Inflammatory macrophage treated with lipopolysaccharide for 4 hours (primary cell): ENCODE results near the gene ITIH5.
"Not testable (repeated sequence)": the region's sequence is repeated elsewhere in the genome, so short reads cannot be mapped to it uniquely, and the experiment has no call there.

Experiments used
- DNase-seq: peaks from one replicate; pipeline ENCODE4 v3.0.0-alpha.2; 2020

ITIH5 gene

DNA sequence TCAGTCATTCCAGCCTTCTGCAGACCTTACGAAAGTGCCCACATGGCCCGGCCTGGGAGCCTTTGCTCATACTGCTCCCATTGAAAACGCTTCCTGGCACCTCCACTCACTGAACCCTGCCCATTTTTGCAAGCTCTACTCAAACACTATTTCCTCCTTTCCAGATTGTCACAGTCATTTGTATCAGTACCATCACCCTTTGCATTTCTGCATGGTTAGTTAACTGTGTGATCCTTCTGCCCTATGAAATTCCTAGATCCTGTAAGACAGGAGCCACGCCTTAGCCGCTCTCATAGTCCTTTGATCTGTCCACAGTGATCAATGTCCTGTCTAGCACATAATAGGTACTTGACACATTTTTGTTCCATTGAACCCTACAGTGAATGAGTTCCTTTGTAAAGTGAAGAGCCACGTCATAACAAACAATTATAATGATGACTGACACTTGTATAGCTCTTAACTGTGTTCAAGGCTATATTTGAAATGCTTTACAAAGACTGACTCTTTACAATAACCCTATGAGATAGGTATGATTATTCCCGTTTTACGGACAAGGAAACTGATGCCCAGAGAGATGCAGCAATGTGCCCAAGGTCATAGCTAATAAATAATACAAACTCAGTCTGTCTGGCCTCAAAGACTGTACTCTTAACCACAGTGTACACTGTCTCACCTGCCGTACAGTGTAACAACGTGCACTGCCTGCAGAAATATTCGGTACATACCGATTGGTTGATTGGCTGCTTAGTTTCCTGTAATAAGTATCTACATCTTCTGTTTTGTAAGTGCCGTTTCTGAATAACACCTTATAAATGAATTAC lies 19.8 kb upstream of the ITIH5 start:
- DNase-seq = no peak

DNA sequence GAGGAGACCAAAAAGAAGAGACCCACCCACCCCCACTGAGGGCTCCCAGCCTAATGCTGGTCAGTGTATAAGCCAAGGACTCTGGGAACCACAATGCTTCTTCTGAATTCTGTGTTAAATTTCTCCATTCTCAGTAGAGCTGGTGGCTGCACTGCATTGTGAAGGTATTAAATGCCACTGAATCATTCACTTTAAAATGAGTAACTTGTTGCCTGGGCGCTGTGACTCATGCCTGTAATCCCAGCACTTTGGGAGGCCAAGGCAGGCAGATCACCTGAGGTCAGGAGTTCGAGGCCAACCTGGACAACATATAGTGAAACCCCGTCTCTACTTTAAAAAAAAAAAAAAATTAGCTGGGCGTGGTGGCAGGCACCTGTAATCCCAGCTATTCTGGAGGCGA lies 13.3 kb upstream of the ITIH5 start:
- DNase-seq = not testable (repeated sequence)

DNA sequence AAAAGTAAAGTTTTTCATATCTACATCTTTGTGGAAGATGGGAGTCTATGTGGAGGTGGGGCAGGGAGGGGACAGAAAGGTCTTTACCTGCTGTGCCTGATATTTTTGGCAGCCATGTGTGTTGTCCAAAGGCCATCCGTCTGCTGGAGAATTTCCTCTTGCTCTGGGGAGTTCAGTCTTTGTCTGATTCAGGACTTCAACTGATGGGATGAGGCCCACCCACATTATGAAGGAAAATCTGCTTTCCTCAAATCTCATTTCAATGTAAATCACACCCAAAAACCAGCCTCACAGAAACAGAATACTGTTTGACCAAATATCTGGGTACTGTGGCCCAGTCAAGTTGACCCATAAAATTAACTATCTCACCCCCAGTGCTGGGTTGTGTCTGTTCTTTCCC lies 12.5 kb upstream of the ITIH5 start:
- DNase-seq = no peak

DNA sequence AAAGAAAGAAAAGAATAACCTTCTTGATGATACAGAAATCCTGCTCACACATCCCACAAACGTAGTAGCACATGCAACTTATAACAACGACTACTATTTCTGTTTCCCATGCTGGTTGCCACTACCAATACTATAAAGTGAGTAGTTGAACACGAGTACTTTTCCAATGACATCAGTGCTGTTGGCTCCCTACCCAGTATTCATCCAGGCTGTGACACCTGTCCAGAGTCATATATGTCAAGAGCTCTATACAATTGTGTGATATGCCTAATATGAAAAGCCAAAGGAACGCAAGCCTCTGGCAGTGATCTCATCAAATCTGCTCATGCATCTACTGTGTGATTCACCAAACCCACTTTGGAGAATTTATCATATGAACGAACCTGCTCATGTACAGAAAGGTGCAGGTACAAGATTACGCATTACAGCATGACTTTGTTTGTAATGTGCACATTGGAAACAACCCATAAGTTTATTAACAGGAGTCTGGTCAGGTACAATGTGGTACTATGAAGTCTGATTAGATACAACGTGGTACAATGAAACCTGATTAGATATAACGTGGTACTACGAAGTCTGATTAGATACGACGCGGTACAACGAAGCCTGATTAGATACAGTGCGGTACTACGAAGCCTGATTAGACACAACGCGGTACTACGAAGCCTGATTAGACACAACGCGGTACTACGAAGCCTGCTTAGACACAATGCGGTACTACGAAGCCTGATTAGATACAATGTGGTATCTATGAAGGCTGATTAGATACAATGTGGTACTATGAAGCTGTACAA lies 5.8 kb upstream of the ITIH5 start:
- no peak for DNase-seq

DNA sequence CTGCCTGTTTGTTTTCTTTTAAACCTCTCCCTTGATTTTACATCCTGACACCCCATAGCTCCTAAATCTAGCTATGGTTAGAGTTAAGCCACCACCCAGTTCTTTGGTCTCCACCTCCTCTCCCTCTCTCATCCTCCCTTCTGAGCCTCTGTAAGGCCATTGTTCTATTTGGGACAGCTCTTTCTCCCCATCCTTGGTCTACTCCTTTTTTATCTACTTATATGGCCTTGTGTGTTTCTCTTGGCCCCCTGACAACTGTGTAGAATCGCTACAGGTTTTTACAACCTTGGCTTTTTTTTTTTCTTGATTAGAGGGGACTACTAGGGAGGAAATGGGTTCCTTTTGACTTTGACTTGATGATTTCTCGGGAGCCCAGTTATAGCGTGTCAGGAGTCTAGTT lies 3.4 kb upstream of the ITIH5 start:
- DNase-seq = no peak

DNA sequence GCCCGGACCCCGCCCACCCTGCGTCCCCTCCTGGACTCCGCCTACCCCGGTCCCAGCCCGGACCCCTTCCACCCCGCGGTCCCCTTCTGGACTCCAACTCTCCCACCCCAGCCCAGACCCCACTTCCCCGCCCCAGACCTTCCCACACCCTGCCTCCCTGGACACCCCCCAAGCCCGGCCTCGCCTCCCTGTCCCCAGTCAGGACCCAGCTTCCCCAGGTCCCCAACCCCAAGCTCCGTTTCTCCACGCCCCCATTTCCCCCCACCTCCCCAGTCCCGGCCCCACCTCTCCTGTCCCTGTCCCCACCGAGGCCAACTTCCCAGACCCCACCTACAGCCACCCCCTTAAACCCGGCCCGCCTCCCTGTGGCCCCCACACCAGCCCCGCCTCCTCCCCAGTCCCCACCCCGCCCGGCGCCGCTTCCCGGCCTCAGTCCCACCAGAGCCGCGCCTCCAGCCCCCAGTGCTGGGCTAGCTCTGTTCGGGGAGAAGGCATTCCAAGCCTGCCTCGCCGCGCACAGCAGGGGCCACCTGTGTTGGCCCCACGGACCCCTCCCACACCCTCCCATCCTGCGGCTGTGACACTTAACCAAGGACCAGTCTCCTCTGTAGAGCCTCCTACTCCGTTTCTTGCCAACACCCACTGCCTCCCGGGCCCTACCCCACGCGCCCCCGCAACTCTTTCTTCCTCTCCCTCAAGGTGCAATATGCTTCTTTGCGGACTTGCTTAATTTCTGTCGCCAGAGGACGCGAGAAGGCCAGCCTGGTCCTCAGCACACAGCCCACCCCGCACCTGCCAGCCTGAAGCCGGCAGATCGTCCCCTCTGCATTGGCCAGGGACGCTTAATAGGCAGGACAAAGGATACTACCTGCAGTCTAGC lies 736 bp upstream of the ITIH5 start:
- no peak for DNase-seq

DNA sequence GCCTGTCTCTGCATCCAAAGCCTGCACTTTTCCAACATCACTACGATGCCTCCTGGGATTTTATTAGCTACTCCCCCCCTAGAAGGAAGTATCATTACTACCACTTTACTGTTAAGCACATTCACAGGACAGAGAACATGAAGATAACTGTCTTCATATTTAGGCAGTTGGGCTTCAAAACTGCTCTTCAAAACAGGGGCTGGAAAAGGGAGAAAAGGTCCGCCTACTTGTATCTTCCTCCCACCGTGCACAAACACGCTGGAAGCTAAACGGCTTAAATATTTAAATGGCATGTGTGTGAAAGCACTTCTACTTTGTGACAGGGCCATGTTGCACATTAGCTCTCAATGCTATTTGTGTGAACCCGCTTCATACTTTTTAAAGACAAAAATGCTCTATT lies 999 bp downstream of the ITIH5 start:
- no peak for DNase-seq

DNA sequence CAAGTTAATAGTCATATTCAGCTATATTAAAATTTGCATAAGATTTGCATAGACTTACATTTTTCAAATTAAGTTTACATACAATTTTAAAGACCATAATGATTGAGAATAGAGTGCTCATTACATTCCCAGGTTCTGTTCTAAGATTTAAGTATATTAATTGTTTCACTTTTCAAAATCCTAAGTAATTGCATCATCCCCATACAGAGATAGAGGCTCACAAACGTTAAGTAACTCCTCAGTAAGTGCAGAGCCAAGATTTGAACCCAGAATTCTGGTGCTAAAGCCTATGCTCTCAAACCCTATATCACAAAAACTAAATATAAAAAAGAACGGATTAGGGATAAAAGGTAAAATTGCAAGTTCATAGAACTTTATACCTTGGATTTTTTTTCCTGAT lies 2.1 kb downstream of the ITIH5 start:
- no peak for DNase-seq

DNA sequence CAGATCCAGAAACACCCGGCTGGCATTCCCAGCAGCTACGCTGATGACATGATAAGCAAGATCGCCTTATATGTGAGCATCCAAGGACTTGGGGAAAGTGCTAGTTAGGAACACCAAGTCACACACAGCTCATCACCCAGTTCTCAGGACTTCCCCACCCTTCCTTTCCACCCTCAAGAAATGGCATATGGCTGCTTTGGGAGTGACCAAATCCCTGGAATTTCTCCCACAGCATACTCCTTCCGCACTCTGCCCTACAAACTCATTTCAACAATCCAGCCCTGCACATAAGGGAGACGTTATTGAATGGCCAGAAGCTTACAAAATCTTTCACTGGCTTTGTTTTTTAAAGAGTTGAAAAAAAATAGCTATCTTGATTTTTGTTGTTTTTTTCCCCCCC lies 4.2 kb downstream of the ITIH5 start:
- no peak for DNase-seq

DNA sequence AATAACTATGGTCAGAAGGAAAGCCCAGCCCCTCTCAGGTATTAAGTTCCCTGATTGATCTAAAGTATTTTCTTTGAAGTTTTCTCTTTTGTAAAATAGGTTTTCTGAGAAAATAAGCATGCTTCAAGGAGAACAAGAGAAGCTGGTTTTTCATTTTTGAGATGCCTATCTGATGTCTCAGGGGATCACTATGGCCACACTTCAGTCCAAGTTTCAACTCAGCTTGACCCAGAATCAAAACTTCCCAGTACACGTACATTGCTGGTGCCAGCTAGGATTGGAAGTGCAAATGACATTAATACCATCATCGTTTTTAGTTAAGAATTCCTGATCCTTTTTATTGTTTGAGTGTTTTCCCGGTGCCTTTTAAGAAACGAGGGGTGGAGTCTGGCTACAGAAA lies 7.2 kb downstream of the ITIH5 start:
- no peak for DNase-seq

DNA sequence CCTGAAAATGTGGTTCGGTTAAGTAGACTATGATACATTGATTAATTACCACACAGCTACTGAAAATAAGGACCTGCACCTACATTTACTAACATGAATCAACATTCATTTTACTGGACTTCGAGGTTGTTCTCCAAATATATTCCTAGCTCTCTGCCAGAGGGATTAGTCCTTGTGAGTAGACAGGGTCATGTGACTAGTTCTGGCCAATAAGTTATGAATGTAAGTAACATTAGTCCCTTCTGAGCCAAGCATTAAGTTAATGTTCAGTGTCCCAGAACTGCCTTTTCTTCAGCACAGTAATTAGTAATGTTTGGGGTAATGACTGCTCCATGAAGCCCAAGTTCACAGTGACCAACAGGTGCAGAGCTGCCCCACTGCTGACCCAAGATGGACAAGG lies 9.2 kb downstream of the ITIH5 start:
- no peak for DNase-seq

DNA sequence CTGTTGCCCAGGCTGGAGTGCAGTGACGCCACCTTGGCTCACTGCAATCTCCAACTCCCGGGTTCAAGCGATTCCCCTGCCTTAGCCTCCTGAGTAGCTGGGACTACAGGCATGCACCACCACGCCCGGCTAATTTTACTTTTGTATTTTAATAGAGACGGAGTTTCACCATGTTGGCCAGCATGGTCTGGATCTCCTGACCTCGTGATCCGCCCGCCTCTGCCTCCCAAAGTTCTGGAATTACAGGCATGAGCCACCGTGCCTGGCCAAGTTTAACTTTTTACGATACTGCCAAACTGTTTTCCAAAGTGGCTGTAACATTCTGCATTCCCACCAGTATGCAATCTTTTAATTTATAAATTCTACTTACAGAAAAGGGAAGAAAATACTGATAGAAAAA lies 9.7 kb downstream of the ITIH5 start:
- DNase-seq = not testable (repeated sequence)

DNA sequence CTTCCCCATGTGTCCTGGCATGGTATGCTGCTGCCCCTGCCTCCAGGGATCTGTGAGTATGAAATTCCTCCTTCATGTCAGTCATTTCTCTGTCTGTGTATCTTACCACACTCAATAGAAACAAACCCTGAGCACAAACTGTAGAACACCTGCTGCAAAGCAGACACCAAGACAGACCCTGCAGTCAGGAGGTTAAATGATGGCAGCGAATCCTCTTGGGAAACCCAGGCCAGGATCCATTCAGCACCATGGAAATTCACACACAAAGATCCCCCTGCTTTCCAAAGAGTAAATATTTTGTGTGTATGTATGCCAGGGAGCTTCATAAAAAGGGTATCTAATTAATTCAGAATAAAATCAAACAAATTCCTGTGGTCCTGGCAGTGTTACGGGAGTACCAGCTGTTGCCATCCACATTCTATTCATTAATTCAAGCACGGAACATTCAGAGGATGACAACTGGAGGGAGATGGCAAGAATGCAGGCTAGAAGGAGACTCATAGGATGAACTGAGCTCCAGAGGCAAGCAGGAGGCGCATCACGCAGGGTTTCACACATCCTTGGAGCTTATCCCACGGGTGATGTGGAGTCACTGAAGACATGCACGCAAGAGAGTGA lies 14.8 kb downstream of the ITIH5 start:
- DNase-seq = no peak

DNA sequence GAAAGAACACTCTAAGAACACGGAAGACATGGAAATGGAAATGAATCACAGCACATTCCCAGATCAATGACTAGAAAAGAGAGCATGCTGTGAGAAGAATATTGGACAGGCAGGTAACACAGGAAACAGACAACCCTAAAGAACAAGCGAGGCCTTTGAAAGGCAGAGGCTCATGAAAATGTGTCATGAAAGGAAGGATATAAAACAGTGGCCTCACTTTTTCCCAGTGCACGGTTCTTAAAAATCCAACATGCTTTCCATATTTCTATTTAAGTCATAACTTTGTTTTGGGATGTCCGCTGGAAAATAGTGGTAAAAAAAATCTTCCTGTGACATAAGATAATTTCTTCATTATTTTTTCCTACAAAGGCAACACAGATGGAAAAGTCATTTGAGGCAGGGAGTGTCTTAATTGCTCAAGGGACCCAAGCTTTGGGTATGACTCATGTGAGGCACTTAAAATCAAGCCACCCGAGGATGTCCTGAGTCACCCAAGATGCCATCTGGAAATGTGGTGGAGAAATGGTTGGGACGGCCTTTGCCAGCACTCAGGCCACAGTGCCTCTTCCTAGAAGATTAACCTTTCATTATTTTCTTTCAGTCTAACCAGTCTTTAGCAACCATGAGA lies 17.0 kb downstream of the ITIH5 start:
- DNase-seq = no peak

DNA sequence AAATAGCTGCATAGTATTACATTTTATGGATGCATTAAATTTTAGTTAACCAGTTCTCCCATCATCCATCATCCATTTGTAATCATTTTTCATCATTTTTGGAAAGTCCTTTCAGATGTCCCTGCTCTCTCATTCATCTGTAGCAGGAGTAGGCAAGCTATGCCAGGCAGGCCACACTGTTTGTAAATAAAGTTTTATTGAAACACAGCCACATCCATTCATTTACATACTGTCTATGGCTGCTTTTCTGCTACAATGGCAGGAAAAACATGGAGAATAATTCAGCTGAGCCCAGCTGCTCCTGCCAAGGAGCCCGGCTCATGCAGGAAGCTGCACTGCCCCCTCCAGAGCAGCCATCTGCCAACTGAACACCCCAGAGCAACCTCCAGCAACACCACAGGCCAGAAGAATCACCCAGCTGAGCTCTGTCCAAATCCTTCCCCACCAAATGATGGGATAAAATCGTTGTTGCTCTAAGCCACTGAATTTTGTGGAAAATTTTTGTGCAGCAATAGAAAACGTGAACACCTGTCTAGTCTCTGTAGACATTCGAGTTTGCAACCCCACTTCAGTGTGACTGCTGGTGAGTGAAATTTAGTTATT lies 19.6 kb downstream of the ITIH5 start:
- DNase-seq = no peak

DNA sequence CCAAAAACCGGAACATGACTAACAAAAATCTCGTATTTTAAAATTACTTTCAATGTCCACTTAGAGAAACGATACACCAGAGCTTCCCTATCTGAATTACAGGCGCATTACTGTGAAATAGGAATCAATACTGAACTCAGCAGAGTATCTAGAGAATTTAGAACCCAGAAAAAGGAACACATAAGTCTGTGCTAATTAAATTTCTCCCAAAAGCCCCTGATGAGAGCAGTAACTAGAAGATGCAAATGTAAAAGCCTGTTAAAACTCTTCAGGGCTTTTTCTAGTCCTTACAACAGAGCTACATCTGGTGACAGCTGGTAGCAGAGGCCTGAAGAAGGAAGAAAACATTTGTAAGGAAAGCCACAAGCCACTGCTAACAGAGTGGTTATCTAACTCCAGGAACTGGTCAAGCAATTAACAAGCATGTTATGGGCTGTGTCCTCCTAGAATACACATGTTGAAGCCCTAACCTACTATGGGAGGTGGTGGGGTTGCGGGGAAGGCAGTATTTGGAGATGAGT lies 24.2 kb downstream of the ITIH5 start:
- DNase-seq = no peak

DNA sequence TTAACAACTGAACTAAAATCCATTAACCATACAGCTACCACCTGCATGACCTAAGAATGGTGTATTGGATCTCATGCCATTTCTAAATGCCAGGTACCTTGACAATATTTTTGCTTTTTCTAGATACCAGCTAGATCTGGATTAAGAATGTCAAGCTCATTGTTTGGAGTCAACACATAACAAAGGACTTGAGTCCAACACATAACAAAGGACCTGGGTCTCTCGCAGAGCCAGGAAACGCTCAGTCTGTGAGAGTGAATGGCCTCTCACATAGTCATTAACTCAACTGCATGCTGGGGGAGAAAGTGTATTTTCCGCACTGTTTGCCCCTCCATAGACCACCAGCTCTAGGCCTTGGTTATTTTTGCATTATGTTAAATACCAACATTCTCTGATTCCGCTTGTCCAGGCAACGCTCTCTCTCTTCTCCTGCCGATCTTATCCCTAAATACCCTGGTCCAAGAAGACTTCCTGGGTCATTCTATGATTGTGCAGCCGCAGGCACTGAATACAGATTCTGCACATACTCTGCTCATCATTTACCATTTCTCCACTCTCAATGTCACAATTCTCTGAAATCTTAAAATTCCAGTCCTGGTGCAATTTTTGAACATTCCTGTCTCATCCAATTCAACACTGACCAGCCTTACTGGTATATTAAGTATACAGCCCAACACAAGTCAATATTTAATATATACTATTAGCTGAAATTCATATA lies 31.2 kb downstream of the ITIH5 start:
- no peak for DNase-seq

DNA sequence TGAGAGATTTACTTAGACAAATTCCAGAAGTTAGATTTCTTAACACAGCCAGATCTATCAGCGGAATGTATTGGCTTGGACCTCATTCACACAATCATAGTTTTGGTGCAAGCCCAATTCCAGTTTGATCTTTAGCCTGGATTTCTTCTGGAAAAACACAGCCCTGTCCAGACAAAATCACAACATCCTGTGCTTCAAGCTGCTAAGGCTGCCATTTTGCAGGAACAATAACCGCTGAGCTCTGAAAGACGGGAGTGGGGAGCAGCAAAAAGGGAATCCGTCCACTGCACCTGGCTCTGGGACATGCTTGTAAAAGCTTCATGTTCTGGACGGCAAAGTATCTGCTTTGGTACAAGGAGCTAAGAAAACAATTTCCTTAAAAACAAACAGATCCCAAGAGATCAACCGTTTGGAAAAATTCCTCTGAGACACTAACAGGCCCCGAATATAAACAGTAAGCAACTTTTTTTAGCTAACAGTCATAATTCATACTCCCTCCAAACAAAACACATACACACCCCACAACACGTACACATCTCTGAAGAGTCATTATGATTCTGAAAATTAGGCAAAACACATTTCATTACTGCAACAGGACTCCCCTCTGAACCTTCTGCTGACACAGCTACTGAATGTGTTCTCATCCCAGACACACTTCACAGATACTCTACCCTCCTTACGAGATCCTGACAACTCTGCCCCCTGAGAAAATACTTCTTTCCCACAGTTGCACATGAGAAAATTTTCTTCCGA lies 32.4 kb downstream of the ITIH5 start:
- no peak for DNase-seq

DNA sequence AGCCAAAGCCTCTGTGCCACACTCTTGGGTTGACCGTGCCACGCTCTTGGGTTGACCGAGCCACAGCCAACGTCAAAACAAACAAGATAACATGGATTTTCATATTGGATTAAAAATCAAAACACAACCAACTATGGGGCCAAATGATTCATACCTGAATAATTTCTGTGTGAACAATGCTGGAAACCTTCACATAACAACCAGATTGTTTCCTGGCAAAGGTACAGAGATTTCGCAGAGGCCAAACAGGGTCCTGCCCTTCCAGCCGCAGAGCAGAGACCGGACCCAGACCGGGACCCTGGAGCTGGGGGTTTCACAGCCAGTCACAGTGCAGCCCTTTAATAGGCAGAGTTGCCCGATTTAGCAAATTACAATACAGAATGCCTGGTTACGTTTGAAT lies 40.5 kb downstream of the ITIH5 start:
- no peak for DNase-seq

DNA sequence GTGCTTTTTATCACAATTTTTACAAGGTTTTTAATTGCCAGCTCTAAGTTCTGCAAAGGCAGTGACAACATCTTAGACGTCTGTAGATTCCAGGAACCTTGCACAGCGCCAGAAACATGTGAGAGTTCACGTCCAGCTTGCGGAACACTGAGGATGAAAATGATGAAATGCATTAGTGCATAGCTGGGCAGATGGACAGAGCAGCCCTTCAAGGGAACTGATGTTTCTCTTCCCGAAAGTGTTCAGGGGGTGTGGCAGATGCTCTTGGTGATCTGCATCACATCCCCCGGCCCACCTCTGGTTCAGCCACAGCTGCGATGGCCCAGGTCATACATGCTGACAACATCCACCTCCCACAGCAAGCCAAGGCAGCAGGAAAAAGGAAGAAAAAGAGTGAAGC lies 40.9 kb downstream of the ITIH5 start:
- DNase-seq = no peak
